HEK293 (cell line): ENCODE measurements around the gene CORO7.

Experiments used
- ATF2 ChIP-seq: fragments of 450-650 bp; formaldehyde crosslinking; IDR thresholded peaks from 2 replicates; pipeline ENCODE4 v1.5.1; 2016; ENCODE audit warnings: missing biosample characterization, missing genetic modification characterization, low read depth
- BCL11A ChIP-seq: fragments of 450-650 bp; formaldehyde crosslinking; IDR thresholded peaks from 2 replicates; pipeline ENCODE4 v1.5.1; 2016; ENCODE audit warnings: low read depth, missing biosample characterization, missing genetic modification characterization
- CTCF ChIP-seq: fragments of 450-650 bp; formaldehyde crosslinking; IDR thresholded peaks from 2 replicates; pipeline ENCODE4 v1.5.1; 2016; ENCODE audit warnings: missing biosample characterization, missing genetic modification characterization
- OSR2 ChIP-seq: fragments of 450-650 bp; formaldehyde crosslinking; IDR thresholded peaks from 2 replicates; pipeline ENCODE4 v1.5.1; 2016; ENCODE audit warnings: missing biosample characterization, missing genetic modification characterization
- REST ChIP-seq: fragments of 450-650 bp; formaldehyde crosslinking; IDR thresholded peaks from 2 replicates; pipeline ENCODE4 v1.5.1; 2016; ENCODE audit warnings: missing biosample characterization, missing genetic modification characterization
- SETDB1 ChIP-seq: IDR thresholded peaks from one replicate; pipeline ENCODE4 v1.6.1; 2017; ENCODE audit warnings: mild to moderate bottlenecking, low read length, moderate library complexity, mixed read lengths; ENCODE audit not compliant: insufficient read length
- ZNF175 ChIP-seq: fragments of 450-650 bp; formaldehyde crosslinking; IDR thresholded peaks from 2 replicates; pipeline ENCODE4 v1.5.1; 2016; ENCODE audit warnings: missing biosample characterization, missing genetic modification characterization
- ZNF48 ChIP-seq: fragments of 450-650 bp; formaldehyde crosslinking; IDR thresholded peaks from 2 replicates; pipeline ENCODE4 v1.5.1; 2016; ENCODE audit warnings: missing biosample characterization, missing genetic modification characterization
- ZNF530 ChIP-seq: fragments of 450-650 bp; formaldehyde crosslinking; IDR thresholded peaks from 2 replicates; pipeline ENCODE4 v1.5.1; 2016; ENCODE audit warnings: low read depth, missing biosample characterization, missing genetic modification characterization
- ZNF558 ChIP-seq: fragments of 450-650 bp; formaldehyde crosslinking; IDR thresholded peaks from 2 replicates; pipeline ENCODE4 v1.5.1; 2016; ENCODE audit warnings: missing biosample characterization, missing genetic modification characterization
- ZNF692 ChIP-seq: fragments of 450-650 bp; formaldehyde crosslinking; IDR thresholded peaks from 2 replicates; pipeline ENCODE4 v1.5.1; 2016; ENCODE audit warnings: missing biosample characterization, missing genetic modification characterization
- ZNF785 ChIP-seq: fragments of 450-650 bp; formaldehyde crosslinking; IDR thresholded peaks from 2 replicates; pipeline ENCODE4 v1.5.1; 2016; ENCODE audit warnings: missing biosample characterization, missing genetic modification characterization
- ZXDB ChIP-seq: fragments of 450-650 bp; formaldehyde crosslinking; IDR thresholded peaks from 2 replicates; pipeline ENCODE4 v1.5.1; 2016; ENCODE audit warnings: missing biosample characterization, missing genetic modification characterization

- TF ChIP-seq ZNF48 (tag by site-specific recombination) = no peak
- no peak for TF ChIP-seq ZNF530 (tag by site-specific recombination)
- TF ChIP-seq SETDB1 = no peak
- no peak for TF ChIP-seq CTCF (tag by site-specific recombination)
- no peak for TF ChIP-seq ATF2
- TF ChIP-seq ZNF175 = no peak
- no peak for TF ChIP-seq OSR2 (tag by site-specific recombination)
- no peak for TF ChIP-seq BCL11A (tag by site-specific recombination)
- no peak for TF ChIP-seq REST (tag by site-specific recombination)
- no peak for TF ChIP-seq ZNF785 (tag by site-specific recombination)
- no peak for TF ChIP-seq ZNF692 (tag by site-specific recombination)
- no peak for TF ChIP-seq ZNF558 (tag by site-specific recombination)
- no peak for TF ChIP-seq ZXDB (tag by site-specific recombination)
Observed at GRCh38 chr16:4323071-4323844, 93.1 kb downstream of the CORO7 start.
